SKM-1 treated with dmso at 0.1 percent for 144 hours (cell line): ENCODE results near the gene GLB1L3.
"Not testable (repeated sequence)": the region's sequence is repeated elsewhere in the genome, so short reads cannot be mapped to it uniquely, and the experiment has no call there.

Experiments used
- DNase-seq: peaks from one replicate; lab custom pipeline; 2025; ENCODE audit not compliant: unreplicated experiment; lab: John Stamatoyannopoulos, UW

The GLB1L3 gene

GRCh38 chr11:134313379-134313778 is 37.2 kb downstream of the GLB1L3 start:
- no peak for DNase-seq

- no peak for DNase-seq
Observed at GRCh38 chr11:134313821-134314607, 37.8 kb downstream of the GLB1L3 start.

- DNase-seq, result no peak
Observed at GRCh38 chr11:134317103-134317502, 40.9 kb downstream of the GLB1L3 start.

- not testable (repeated sequence) for DNase-seq
Observed at GRCh38 chr11:134321373-134321772, 45.2 kb downstream of the GLB1L3 start.

GRCh38 chr11:134322553-134322952 is 46.4 kb downstream of the GLB1L3 start:
- DNase-seq, result no peak

- no peak for DNase-seq
Observed at GRCh38 chr11:134328433-134328832, 52.3 kb downstream of the GLB1L3 start.

- no peak for DNase-seq
Observed at GRCh38 chr11:134330611-134331353, 54.6 kb downstream of the GLB1L3 start.

- peak; percentile 38 for DNase-seq
Observed at GRCh38 chr11:134331354-134332188, 55.4 kb downstream of the GLB1L3 start, which contains the start of gene GLB1L2. GLB1L2 (plus strand) TSS chr11:134331988; CDS start chr11:134332062, 74 bp downstream.

GRCh38 chr11:134332189-134332631 is 56.0 kb downstream of the GLB1L3 start:
- no peak for DNase-seq

- no peak for DNase-seq
Observed at GRCh38 chr11:134332782-134333181, 56.6 kb downstream of the GLB1L3 start.

GRCh38 chr11:134333312-134333711 is 57.1 kb downstream of the GLB1L3 start:
- no peak for DNase-seq

GRCh38 chr11:134333946-134334345 is 57.8 kb downstream of the GLB1L3 start:
- no peak for DNase-seq

- DNase-seq, result no peak
Observed at GRCh38 chr11:134334796-134335571, 58.8 kb downstream of the GLB1L3 start.

GRCh38 chr11:134337051-134337450 is 60.9 kb downstream of the GLB1L3 start:
- no peak for DNase-seq

GRCh38 chr11:134338068-134338467 is 61.9 kb downstream of the GLB1L3 start:
- DNase-seq, result no peak

- no peak for DNase-seq
Observed at GRCh38 chr11:134338654-134339053, 62.5 kb downstream of the GLB1L3 start.

GRCh38 chr11:134339756-134340155 is 63.6 kb downstream of the GLB1L3 start:
- no peak for DNase-seq

GRCh38 chr11:134340354-134340964 is 64.3 kb downstream of the GLB1L3 start:
- no peak for DNase-seq

GRCh38 chr11:134341805-134342571 is 65.8 kb downstream of the GLB1L3 start:
- DNase-seq, result no peak
